ENCODE measurements around the gene MALL.
"Not testable (repeated sequence)": the region's sequence is repeated elsewhere in the genome, so short reads cannot be mapped to it uniquely, and the experiment has no call there.

The MALL gene

GRCh38 chr2:110113961-110114591 is 1.5 kb downstream of the MALL start:
- no peak for DNase-seq (ENCODE audit: low read depth in 1 of 2, low spot score in 1 of 2)
- in situ Hi-C loops (cut with HindIII; ENCODE audit: low pct_unique_long_range_greater_than_20kb, low sequenced_read_pairs): no loop called here
- TF ChIP-seq JUND (IDR thresholded peaks at IDR 0.05; ENCODE audit: low read depth): no peak

DNA sequence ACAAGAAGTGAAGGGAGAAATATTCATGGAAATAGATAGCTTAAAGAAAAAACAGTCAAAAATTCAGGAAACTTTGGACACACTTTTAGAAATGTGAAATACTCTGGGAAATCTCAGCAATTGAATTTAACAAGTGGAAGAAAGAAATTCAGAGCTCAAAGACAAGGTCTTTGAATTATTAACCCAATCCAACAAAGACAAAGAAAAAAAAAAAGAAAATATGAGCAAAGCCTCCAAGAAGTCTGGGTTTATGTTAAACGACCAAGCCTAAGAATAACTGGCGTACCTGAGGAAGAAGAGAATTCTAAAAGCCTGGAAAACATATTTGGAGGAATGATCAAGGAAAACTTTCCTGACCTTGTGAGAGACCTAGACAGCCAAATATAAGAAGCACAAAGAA is 7.3 kb downstream of the MALL start:
- DNase-seq (ENCODE audit: low read depth in 1 of 2, low spot score in 1 of 2); in situ Hi-C loops (cut with HindIII; ENCODE audit: low pct_unique_long_range_greater_than_20kb, low sequenced_read_pairs): not testable (repeated sequence)

- no peak for DNase-seq (ENCODE audit: low read depth in 1 of 2, low spot score in 1 of 2)
- in situ Hi-C loops (cut with HindIII; ENCODE audit: low pct_unique_long_range_greater_than_20kb, low sequenced_read_pairs): no loop called here
- no peak for TF ChIP-seq JUND (IDR thresholded peaks at IDR 0.05; ENCODE audit: low read depth)
These were observed 8.2 kb downstream of the MALL start for GRCh38 chr2:110107092-110108079.

- no peak for DNase-seq (ENCODE audit: low read depth in 1 of 2, low spot score in 1 of 2)
- TF ChIP-seq JUND (IDR thresholded peaks at IDR 0.05; ENCODE audit: low read depth): no peak
- in situ Hi-C loops (cut with HindIII; ENCODE audit: low pct_unique_long_range_greater_than_20kb, low sequenced_read_pairs): no loop called here
These were observed 9.0 kb downstream of the MALL start for GRCh38 chr2:110106642-110107041.

DNA sequence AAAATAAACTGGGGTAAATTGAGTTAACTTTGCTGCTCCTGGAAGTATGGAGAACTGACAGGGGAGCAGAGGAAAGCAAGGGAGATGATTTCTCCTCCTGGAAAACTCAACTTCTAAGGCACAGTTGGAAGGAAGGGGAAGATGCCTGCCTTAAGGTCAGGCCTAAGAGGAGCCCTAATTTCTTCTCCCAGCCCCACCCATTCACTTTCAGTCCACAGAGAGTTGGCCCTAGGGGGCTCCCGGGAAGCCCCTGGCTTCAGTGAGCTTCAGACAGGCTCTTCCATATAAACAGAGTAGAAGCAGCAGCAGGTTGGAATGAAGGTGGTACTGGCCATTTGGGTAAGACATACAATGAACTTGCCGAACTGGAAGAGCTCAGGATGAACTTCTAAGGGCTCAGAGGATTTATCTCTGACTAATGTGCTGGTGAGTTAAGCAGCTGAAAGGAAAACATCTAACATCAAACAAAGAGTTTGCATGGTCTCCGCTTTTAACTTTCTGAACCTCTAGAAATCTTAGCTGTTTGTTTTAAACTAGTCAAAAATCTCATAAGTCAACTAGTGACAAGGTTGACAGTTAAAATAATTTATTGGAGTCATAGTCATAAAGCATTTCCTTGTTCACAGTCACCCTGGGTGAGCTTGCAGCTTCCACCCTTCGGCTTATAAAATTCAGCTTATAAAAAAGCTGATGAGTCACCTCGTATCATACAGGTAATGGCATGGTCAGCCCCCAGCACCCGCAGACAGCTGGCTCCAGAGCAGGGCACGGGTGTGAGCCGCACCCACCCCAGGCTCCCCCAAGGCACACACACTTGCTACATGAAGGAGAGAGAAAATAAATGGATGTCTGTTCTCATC is 9.8 kb downstream of the MALL start:
- no peak for DNase-seq (ENCODE audit: low read depth in 1 of 2, low spot score in 1 of 2)
- in situ Hi-C loops (cut with HindIII; ENCODE audit: low pct_unique_long_range_greater_than_20kb, low sequenced_read_pairs): no loop called here
- no peak for TF ChIP-seq JUND (IDR thresholded peaks at IDR 0.05; ENCODE audit: low read depth)

DNA sequence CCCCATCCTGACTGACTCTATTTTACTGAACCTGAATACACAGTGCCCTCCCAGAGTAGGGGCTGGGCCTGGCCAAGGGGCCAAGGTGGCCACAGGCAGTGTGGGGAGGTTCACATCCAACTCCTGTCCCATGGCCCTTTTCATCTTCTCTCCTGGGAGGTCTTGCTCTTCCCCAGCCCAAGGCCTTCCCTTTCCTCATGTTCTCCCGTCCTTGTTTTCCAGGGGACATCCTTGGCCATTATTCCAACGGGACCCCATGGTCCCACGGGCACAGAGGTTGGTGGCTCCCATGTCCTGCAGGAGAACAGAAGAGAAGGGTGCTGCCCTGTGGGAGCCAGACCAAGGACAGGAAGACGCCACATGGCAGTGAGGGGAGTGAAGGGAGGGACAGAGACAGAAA is 10.4 kb downstream of the MALL start:
- no peak for TF ChIP-seq JUND (IDR thresholded peaks at IDR 0.05; ENCODE audit: low read depth)
- in situ Hi-C loops (cut with HindIII; ENCODE audit: low pct_unique_long_range_greater_than_20kb, low sequenced_read_pairs): no loop called here

DNA sequence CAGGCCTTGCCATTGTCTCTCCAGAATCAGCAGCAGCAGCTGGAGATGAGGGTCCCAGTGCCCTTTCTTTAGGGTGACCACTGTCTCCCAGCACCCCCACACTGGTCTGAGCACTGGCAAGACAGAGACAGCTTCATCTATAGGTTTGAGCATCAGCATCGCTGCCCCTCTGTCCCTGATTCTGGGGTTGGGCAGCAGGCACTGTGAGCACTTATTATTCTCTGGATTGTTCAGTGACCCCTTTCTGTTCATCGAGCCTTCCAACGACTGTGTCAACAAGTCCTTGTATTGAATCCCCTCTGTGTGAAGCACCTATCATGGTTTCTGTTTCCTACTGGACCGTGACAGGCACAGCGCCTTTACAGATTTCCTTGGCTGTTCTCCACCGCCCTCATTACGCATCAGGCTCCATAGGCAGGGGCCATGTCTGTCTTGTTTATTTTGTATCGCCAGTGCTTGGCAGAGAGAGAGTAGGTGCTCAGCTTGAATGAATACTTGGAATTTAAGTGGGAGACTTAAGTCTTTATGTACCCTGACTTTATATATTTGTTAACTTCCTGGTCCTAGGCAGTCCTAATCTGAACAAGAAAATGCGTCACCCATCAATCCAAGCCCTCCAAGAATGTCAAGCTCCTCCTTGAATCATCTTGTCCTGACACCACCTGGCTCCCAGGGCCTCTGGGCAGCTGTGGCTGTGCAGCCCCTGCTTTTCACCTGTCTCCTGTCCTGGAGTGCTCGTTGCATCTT is 11.4 kb downstream of the MALL start:
- in situ Hi-C loops (cut with HindIII; ENCODE audit: low pct_unique_long_range_greater_than_20kb, low sequenced_read_pairs): no loop called here
- TF ChIP-seq JUND (IDR thresholded peaks at IDR 0.05; ENCODE audit: low read depth): no peak
- DNase-seq (ENCODE audit: low read depth in 1 of 2, low spot score in 1 of 2): no peak

More for the DNA sequence above, 10.4 kb downstream of the MALL start:
- DNase-seq (ENCODE audit: low read depth in 1 of 2, low spot score in 1 of 2): no peak

- TF ChIP-seq JUND (IDR thresholded peaks at IDR 0.05; ENCODE audit: low read depth): no peak
- no peak for DNase-seq (ENCODE audit: low read depth in 1 of 2, low spot score in 1 of 2)
- in situ Hi-C loops (cut with HindIII; ENCODE audit: low pct_unique_long_range_greater_than_20kb, low sequenced_read_pairs): no loop called here
These were observed 12.3 kb downstream of the MALL start for GRCh38 chr2:110103061-110103961.

- no peak for TF ChIP-seq JUND (IDR thresholded peaks at IDR 0.05; ENCODE audit: low read depth)
- no peak for DNase-seq (ENCODE audit: low read depth in 1 of 2, low spot score in 1 of 2)
- in situ Hi-C loops (cut with HindIII; ENCODE audit: low pct_unique_long_range_greater_than_20kb, low sequenced_read_pairs): no loop called here
These were observed 13.5 kb downstream of the MALL start for GRCh38 chr2:110101901-110102803.

- DNase-seq (ENCODE audit: low read depth in 1 of 2, low spot score in 1 of 2): no peak
- in situ Hi-C loops (cut with HindIII; ENCODE audit: low pct_unique_long_range_greater_than_20kb, low sequenced_read_pairs): no loop called here
- no peak for TF ChIP-seq JUND (IDR thresholded peaks at IDR 0.05; ENCODE audit: low read depth)
These were observed 14.3 kb downstream of the MALL start for GRCh38 chr2:110101280-110101844.

DNA sequence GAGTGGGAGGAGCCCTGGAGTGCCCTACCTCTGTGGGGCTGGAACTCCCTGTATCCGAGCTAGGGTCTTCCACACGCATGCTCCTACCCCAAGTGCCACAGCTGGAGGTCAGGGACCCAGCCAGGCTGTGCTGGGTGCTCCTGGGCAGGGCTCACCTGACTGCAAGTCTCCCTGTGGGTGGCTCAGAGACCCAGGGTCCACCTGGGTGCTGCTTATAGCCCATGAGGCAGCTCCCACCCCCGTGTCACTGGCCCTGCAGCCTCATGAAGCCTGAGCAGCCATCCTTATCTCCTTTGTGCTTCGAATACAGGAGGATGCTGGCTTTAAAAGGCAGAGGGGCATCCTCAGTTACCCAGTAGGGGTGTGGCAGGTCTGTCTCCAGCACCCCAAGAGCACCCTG is 14.7 kb downstream of the MALL start:
- in situ Hi-C loops (cut with HindIII; ENCODE audit: low pct_unique_long_range_greater_than_20kb, low sequenced_read_pairs); DNase-seq (ENCODE audit: low read depth in 1 of 2, low spot score in 1 of 2): not testable (repeated sequence)

Data from T47D (cell line).